WTC11 (cell line): ENCODE results near the gene CLDN3. TPM values are rescaled to one million over a fixed set of nuclear protein-coding genes. Genes with fewer than 3 reads are reported as not detected.

Source experiments
- ATAC-seq: fragments of 200-7000 bp; cut with Tn5 transposase; 2 replicates; pipeline ENCODE4 v1.10.0; 2021; ENCODE audit warnings: mild to moderate bottlenecking, moderate library complexity
- CTCF ChIA-PET: fragments of 300-600 bp; sonication (Branson Sonifier 250); formaldehyde crosslinking; loops from one replicate; lab custom pipeline; 2021; ENCODE audit warnings: antibody characterized with exemption; lab: Charles Lee
- POLR2A ChIA-PET: fragments of 350-600 bp; sonication (Branson Sonifier 250); formaldehyde crosslinking; loops from one replicate; lab custom pipeline; 2021; ENCODE audit warnings: antibody characterized with exemption; lab: Charles Lee
- DNase-seq: peaks from one replicate; pipeline ENCODE4 v3.0.0; 2021; ENCODE audit warnings: low spot score
- H3K27ac Mint-ChIP-seq: 2 replicates; pipeline ENCODE4 v1.8.0; 2021; ENCODE audit warnings: mixed read lengths
- H3K27me3 Mint-ChIP-seq: 2 replicates; pipeline ENCODE4 v1.8.0; 2021; ENCODE audit warnings: low read depth, mild to moderate bottlenecking, moderate library complexity, mixed read lengths
- H3K36me3 Mint-ChIP-seq: 2 replicates; pipeline ENCODE4 v1.8.0; 2021; ENCODE audit warnings: mixed read lengths
- H3K4me1 Mint-ChIP-seq: 2 replicates; pipeline ENCODE4 v1.8.0; 2022; ENCODE audit warnings: mixed read lengths
- H3K4me3 Mint-ChIP-seq: 2 replicates; pipeline ENCODE4 v1.8.0; 2021; ENCODE audit warnings: mild to moderate bottlenecking, moderate library complexity, mixed read lengths
- H3K9me3 Mint-ChIP-seq: 2 replicates; pipeline ENCODE4 v1.8.0; 2021; ENCODE audit warnings: mixed read lengths
- GTF2I ChIP-seq: fragments of 250-450 bp; sonication (Bioruptor Pico); conservative IDR thresholded peaks from 2 replicates; pipeline ENCODE4 v1.4.0; 2021; ENCODE audit warnings: mild to moderate bottlenecking
- KAT7 ChIP-seq: sonication (generic); formaldehyde crosslinking; IDR thresholded peaks from 2 replicates; pipeline ENCODE4 v1.8.1; 2023; ENCODE audit warnings: missing genetic modification reagents, mild to moderate bottlenecking, borderline replicate concordance
- NFE2L1 ChIP-seq: sonication (generic); formaldehyde crosslinking; IDR thresholded peaks from 2 replicates; pipeline ENCODE4 v1.8.1; 2023; ENCODE audit warnings: missing genetic modification reagents
- NR1H2 ChIP-seq: sonication (generic); formaldehyde crosslinking; IDR thresholded peaks from 2 replicates; pipeline ENCODE4 v1.9.0; 2021; ENCODE audit warnings: mild to moderate bottlenecking, moderate library complexity, missing genetic modification reagents
- OVOL2 ChIP-seq: fragments of 250-450 bp; sonication (Bioruptor Pico); IDR thresholded peaks from 2 replicates; pipeline ENCODE4 v1.9.0; 2021; ENCODE audit warnings: mild to moderate bottlenecking, borderline replicate concordance
- SMAD4 ChIP-seq: sonication (generic); formaldehyde crosslinking; IDR thresholded peaks from 2 replicates; pipeline ENCODE4 v1.8.0; 2022; ENCODE audit warnings: mild to moderate bottlenecking, missing genetic modification reagents
- SP1 ChIP-seq: sonication (generic); formaldehyde crosslinking; conservative IDR thresholded peaks from 2 replicates; pipeline ENCODE4 v1.8.1; 2022; ENCODE audit warnings: missing genetic modification reagents
- ZBTB21 ChIP-seq: sonication (generic); formaldehyde crosslinking; IDR thresholded peaks from 2 replicates; pipeline ENCODE4 v1.8.1; 2023; ENCODE audit warnings: mild to moderate bottlenecking, missing genetic modification reagents, borderline replicate concordance
- ZNF396 ChIP-seq: fragments of 250-450 bp; sonication (Bioruptor Pico); IDR thresholded peaks from 2 replicates; pipeline ENCODE4 v1.8.0; 2021; ENCODE audit warnings: mild to moderate bottlenecking, moderate library complexity, borderline replicate concordance
- ZNF423 ChIP-seq: fragments of 250-450 bp; sonication (Bioruptor Pico); IDR thresholded peaks from 2 replicates; pipeline ENCODE4 v2.1.2; 2022; ENCODE audit warnings: mild to moderate bottlenecking, moderate library complexity
- total RNA-seq: library from RNA; stranded (reverse); gene quantifications from 3 replicates; pipeline ENCODE4 v1.2.3, GENCODE V29; 2021
- TF ChIP-seq, protein P1 (sequence below): sonication (generic); formaldehyde crosslinking; IDR thresholded peaks from 2 replicates; pipeline ENCODE4 v1.8.1; 2022; ENCODE audit warnings: low read depth, mild to moderate bottlenecking, moderate library complexity, missing genetic modification reagents, borderline replicate concordance
- TF ChIP-seq, protein P2 (sequence below): fragments of 250-450 bp; sonication (Bioruptor Pico); IDR thresholded peaks from 2 replicates; pipeline ENCODE4 v2.1.2; 2022; ENCODE audit warnings: mild to moderate bottlenecking, moderate library complexity
- TF ChIP-seq, protein P3 (sequence below): sonication (generic); formaldehyde crosslinking; IDR thresholded peaks from 2 replicates; pipeline ENCODE4 v1.8.1; 2023; ENCODE audit warnings: mild to moderate bottlenecking, missing genetic modification reagents, moderate library complexity
- TF ChIP-seq, protein P4 (sequence below): sonication (generic); formaldehyde crosslinking; IDR thresholded peaks from 2 replicates; pipeline ENCODE4 v1.8.0; 2022; ENCODE audit warnings: mild to moderate bottlenecking, missing genetic modification reagents
- TF ChIP-seq, protein P5 (sequence below): sonication (generic); formaldehyde crosslinking; IDR thresholded peaks from 2 replicates; pipeline ENCODE4 v1.8.1; 2023; ENCODE audit warnings: mild to moderate bottlenecking, missing genetic modification reagents
- TF ChIP-seq, protein P6 (sequence below): sonication (generic); formaldehyde crosslinking; conservative IDR thresholded peaks from 2 replicates; pipeline ENCODE4 v1.8.1; 2023; ENCODE audit warnings: mild to moderate bottlenecking, low read depth, missing genetic modification reagents, moderate library complexity
- TF ChIP-seq, protein P7 (sequence below): sonication (generic); formaldehyde crosslinking; IDR thresholded peaks from 2 replicates; pipeline ENCODE4 v1.8.0; 2023; ENCODE audit warnings: mild to moderate bottlenecking, missing genetic modification reagents

CLDN3 gene
- total RNA-seq, 1 experiment from 2014 or later = 20.7 TPM

DNA sequence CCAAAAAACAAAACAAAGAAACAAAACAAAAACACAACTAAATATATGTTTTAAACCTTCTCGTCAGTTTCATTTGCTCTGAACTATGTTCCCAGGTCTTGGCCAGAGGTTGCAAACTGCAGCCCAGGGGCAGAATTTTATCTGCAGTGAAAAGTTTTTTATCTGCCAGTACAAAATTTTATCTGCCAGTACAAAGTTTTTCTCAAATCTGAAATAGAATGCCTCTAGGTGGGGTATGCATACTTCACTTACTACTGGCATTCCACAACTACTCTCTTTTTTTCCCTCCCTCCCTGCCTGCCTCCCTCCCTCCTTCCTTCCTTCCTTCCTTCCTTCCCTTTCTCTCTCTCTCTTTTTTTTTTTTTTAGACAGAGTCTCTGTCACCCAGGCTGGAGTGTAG lies 9.4 kb upstream of the CLDN3 start:
- Mint-ChIP-seq H3K36me3 (no peaks in the 10 kb centered on the region), H3K27ac (no peak overlapping the region), H3K27me3 (no peaks in the 10 kb centered on the region), H3K4me1 (0 out of 2 replicates have a peak, but pooled peaks cover 2% of the 10 kb centered on the region), H3K9me3 (peaks cover 19% of the 10 kb centered on the region), H3K4me3 (no peak overlapping the region)
- ATAC-seq = no peak
- ChIA-PET POLR2A (no interaction called here), CTCF (no interaction called here)
- TF ChIP-seq, protein P1, sequence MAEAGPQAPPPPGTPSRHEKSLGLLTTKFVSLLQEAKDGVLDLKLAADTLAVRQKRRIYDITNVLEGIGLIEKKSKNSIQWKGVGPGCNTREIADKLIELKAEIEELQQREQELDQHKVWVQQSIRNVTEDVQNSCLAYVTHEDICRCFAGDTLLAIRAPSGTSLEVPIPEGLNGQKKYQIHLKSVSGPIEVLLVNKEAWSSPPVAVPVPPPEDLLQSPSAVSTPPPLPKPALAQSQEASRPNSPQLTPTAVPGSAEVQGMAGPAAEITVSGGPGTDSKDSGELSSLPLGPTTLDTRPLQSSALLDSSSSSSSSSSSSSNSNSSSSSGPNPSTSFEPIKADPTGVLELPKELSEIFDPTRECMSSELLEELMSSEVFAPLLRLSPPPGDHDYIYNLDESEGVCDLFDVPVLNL (CRISPR knock-in tag) = no peak
- TF ChIP-seq, protein P2, sequence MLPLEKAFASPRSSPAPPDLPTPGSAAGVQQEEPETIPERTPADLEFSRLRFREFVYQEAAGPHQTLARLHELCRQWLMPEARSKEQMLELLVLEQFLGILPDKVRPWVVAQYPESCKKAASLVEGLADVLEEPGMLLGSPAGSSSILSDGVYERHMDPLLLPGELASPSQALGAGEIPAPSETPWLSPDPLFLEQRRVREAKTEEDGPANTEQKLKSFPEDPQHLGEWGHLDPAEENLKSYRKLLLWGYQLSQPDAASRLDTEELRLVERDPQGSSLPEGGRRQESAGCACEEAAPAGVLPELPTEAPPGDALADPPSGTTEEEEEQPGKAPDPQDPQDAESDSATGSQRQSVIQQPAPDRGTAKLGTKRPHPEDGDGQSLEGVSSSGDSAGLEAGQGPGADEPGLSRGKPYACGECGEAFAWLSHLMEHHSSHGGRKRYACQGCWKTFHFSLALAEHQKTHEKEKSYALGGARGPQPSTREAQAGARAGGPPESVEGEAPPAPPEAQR (CRISPR knock-in tag) = no peak
- TF ChIP-seq, protein P3, sequence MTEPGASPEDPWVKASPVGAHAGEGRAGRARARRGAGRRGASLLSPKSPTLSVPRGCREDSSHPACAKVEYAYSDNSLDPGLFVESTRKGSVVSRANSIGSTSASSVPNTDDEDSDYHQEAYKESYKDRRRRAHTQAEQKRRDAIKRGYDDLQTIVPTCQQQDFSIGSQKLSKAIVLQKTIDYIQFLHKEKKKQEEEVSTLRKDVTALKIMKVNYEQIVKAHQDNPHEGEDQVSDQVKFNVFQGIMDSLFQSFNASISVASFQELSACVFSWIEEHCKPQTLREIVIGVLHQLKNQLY (CRISPR knock-in tag) = no peak
- TF ChIP-seq KAT7 (no peak), SMAD4 (CRISPR knock-in tag) (no peak), ZNF396 (CRISPR knock-in tag) (no peak), NFE2L1 (CRISPR knock-in tag) (no peak), ZBTB21 (CRISPR knock-in tag) (no peak), OVOL2 (CRISPR knock-in tag) (no peak), SP1 (no peak)
- TF ChIP-seq, protein P4, sequence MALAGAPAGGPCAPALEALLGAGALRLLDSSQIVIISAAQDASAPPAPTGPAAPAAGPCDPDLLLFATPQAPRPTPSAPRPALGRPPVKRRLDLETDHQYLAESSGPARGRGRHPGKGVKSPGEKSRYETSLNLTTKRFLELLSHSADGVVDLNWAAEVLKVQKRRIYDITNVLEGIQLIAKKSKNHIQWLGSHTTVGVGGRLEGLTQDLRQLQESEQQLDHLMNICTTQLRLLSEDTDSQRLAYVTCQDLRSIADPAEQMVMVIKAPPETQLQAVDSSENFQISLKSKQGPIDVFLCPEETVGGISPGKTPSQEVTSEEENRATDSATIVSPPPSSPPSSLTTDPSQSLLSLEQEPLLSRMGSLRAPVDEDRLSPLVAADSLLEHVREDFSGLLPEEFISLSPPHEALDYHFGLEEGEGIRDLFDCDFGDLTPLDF (CRISPR knock-in tag) = no peak
- no peak for DNase-seq

DNA sequence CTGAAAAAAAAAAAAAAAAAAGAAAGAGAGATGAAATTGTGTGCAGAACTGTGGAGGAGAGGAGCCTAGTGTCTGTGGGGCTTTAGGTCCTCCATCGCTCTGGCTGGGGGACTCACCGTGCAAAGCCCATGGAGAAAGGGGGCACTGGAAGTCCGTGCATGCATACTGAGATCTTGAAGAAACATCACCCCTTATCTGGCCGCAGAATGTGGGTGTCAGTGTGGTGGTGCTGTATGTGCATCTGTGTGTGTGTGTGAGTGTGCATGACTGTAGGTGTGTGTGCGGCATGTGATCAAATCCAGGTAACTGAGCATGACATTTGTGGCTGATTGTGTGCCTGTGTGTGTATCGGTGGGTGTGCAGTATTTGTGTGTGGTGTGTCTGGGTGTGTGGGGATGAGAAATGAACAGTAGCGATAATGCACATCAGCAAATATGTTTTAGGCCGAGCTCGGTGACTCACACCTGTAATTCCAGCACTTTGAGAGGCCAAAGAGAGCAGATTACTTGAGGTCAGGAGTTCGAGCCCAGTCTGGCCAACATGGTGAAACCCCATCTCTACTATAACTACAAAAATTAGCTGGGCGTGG lies 8.8 kb upstream of the CLDN3 start:
- Mint-ChIP-seq H3K4me1 (0 out of 2 replicates have a peak, but pooled peaks cover 2% of the 10 kb centered on the region), H3K9me3 (peaks cover 19% of the 10 kb centered on the region), H3K27ac (no peak overlapping the region), H3K36me3 (no peaks in the 10 kb centered on the region), H3K4me3 (no peak overlapping the region), H3K27me3 (no peaks in the 10 kb centered on the region)
- ChIA-PET POLR2A (no interaction called here), CTCF (no interaction called here)
- ATAC-seq (no peak), DNase-seq (no peak)
- TF ChIP-seq, protein P2 (CRISPR knock-in tag) = no peak
- TF ChIP-seq, protein P5, sequence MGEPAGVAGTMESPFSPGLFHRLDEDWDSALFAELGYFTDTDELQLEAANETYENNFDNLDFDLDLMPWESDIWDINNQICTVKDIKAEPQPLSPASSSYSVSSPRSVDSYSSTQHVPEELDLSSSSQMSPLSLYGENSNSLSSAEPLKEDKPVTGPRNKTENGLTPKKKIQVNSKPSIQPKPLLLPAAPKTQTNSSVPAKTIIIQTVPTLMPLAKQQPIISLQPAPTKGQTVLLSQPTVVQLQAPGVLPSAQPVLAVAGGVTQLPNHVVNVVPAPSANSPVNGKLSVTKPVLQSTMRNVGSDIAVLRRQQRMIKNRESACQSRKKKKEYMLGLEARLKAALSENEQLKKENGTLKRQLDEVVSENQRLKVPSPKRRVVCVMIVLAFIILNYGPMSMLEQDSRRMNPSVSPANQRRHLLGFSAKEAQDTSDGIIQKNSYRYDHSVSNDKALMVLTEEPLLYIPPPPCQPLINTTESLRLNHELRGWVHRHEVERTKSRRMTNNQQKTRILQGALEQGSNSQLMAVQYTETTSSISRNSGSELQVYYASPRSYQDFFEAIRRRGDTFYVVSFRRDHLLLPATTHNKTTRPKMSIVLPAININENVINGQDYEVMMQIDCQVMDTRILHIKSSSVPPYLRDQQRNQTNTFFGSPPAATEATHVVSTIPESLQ (CRISPR knock-in tag) = no peak
- TF ChIP-seq NR1H2 (CRISPR knock-in tag) (no peak), GTF2I (CRISPR knock-in tag) (no peak), ZNF423 (CRISPR knock-in tag) (no peak)
- TF ChIP-seq, protein P6, sequence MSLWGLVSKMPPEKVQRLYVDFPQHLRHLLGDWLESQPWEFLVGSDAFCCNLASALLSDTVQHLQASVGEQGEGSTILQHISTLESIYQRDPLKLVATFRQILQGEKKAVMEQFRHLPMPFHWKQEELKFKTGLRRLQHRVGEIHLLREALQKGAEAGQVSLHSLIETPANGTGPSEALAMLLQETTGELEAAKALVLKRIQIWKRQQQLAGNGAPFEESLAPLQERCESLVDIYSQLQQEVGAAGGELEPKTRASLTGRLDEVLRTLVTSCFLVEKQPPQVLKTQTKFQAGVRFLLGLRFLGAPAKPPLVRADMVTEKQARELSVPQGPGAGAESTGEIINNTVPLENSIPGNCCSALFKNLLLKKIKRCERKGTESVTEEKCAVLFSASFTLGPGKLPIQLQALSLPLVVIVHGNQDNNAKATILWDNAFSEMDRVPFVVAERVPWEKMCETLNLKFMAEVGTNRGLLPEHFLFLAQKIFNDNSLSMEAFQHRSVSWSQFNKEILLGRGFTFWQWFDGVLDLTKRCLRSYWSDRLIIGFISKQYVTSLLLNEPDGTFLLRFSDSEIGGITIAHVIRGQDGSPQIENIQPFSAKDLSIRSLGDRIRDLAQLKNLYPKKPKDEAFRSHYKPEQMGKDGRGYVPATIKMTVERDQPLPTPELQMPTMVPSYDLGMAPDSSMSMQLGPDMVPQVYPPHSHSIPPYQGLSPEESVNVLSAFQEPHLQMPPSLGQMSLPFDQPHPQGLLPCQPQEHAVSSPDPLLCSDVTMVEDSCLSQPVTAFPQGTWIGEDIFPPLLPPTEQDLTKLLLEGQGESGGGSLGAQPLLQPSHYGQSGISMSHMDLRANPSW = no peak
- TF ChIP-seq, protein P7, sequence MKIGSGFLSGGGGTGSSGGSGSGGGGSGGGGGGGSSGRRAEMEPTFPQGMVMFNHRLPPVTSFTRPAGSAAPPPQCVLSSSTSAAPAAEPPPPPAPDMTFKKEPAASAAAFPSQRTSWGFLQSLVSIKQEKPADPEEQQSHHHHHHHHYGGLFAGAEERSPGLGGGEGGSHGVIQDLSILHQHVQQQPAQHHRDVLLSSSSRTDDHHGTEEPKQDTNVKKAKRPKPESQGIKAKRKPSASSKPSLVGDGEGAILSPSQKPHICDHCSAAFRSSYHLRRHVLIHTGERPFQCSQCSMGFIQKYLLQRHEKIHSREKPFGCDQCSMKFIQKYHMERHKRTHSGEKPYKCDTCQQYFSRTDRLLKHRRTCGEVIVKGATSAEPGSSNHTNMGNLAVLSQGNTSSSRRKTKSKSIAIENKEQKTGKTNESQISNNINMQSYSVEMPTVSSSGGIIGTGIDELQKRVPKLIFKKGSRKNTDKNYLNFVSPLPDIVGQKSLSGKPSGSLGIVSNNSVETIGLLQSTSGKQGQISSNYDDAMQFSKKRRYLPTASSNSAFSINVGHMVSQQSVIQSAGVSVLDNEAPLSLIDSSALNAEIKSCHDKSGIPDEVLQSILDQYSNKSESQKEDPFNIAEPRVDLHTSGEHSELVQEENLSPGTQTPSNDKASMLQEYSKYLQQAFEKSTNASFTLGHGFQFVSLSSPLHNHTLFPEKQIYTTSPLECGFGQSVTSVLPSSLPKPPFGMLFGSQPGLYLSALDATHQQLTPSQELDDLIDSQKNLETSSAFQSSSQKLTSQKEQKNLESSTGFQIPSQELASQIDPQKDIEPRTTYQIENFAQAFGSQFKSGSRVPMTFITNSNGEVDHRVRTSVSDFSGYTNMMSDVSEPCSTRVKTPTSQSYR (CRISPR knock-in tag) = no peak
